Fibroblast of lung (primary cell): ENCODE data around the gene FAM168B. TPM values are rescaled to one million over a fixed set of nuclear protein-coding genes. Genes with fewer than 3 reads are reported as not detected.

Experiments used
- DNase-seq, 2 donors: peaks; one replicate each; pipeline versions ENCODE4 v3.0.0 to v3.0.0-alpha.2; 2010; ENCODE audit warnings: low read depth in 2 of 2
- H2AFZ ChIP-seq: 2 replicates; pipeline ENCODE4 v1.5.1; 2012; ENCODE audit warnings: low read length, control low read depth, inconsistent platforms
- H3K27ac ChIP-seq: 2 replicates; pipeline ENCODE4 v1.5.1; 2011; ENCODE audit warnings: low read length, control low read depth; ENCODE audit not compliant: insufficient read depth
- H3K27me3 ChIP-seq: 2 replicates; pipeline ENCODE4 v1.5.1; 2011; ENCODE audit warnings: mild to moderate bottlenecking, low read length; ENCODE audit not compliant: control insufficient read depth, insufficient read depth
- H3K36me3 ChIP-seq: 2 replicates; pipeline ENCODE4 v1.5.1; 2011; ENCODE audit warnings: low read length; ENCODE audit not compliant: control insufficient read depth, insufficient read depth
- H3K4me1 ChIP-seq: 2 replicates; pipeline ENCODE4 v1.5.1; 2011; ENCODE audit warnings: low read length; ENCODE audit not compliant: control insufficient read depth, insufficient read depth; ENCODE audit errors: extremely low read depth
- H3K4me2 ChIP-seq: 2 replicates; pipeline ENCODE4 v1.5.1; 2011; ENCODE audit warnings: low read length, control low read depth; ENCODE audit not compliant: insufficient read depth; ENCODE audit errors: extremely low read depth
- H3K4me3 ChIP-seq, 4 experiments: fragments of 200-600 bp in 1 of 4; sonication (generic) in 1 of 4; replicated peaks in 1 of 4; 2 replicates each; pipeline ENCODE4 v1.5.1; 2011 to 2016; ENCODE audit warnings: low read length in 4 of 4, low read depth in 3 of 4, mild to moderate bottlenecking in 3 of 4, control low read depth in 2 of 4, inconsistent platforms in 1 of 4, mixed read lengths in 1 of 4; ENCODE audit not compliant: insufficient read depth in 1 of 4; ENCODE audit errors: control extremely low read depth in 1 of 4
- H3K79me2 ChIP-seq: 2 replicates; pipeline ENCODE4 v1.5.1; 2012; ENCODE audit warnings: mild to moderate bottlenecking, low read length, inconsistent platforms; ENCODE audit not compliant: control insufficient read depth, insufficient read depth
- H3K9ac ChIP-seq: 2 replicates; pipeline ENCODE4 v1.5.1; 2011; ENCODE audit warnings: mild to moderate bottlenecking, low read length, control low read depth; ENCODE audit not compliant: insufficient read depth
- H3K9me3 ChIP-seq: 2 replicates; pipeline ENCODE4 v1.5.1; 2012; ENCODE audit warnings: low read depth, low read length; ENCODE audit not compliant: control insufficient read depth, insufficient read depth
- H4K20me1 ChIP-seq: 2 replicates; pipeline ENCODE4 v1.5.1; 2011; ENCODE audit warnings: low read length; ENCODE audit not compliant: control insufficient read depth, insufficient read depth; ENCODE audit errors: extremely low read depth
- EZH2 ChIP-seq: IDR thresholded peaks from 2 replicates; pipeline ENCODE4 v1.5.1; 2012; ENCODE audit warnings: low read length, control low read depth, mild to moderate bottlenecking; ENCODE audit errors: missing control alignments
- polyA plus RNA-seq, 2 donors: library from polyadenylated mRNA; depleted of rRNA in 1 of 2; stranded (reverse) in 1 of 2; unstranded in 1 of 2; fragments of >200 nt; gene quantifications; 2 replicates each; pipeline ENCODE4 v1.2.1, GENCODE V29; 2011 to 2012; ENCODE audit warnings: missing spikeins in 1 of 2
- total RNA-seq: library from RNA; depleted of rRNA; stranded (reverse); fragments of >200 nt; gene quantifications from 2 replicates; pipeline ENCODE4 v1.2.1, GENCODE V29; 2014
- TF ChIP-seq, protein P1 (sequence below), 2 donors: IDR thresholded peaks in 1 of 2; conservative IDR thresholded peaks in 1 of 2; 1 replicate in 1 of 2; 2 replicates in 1 of 2; pipeline ENCODE4 v1.5.1; 2011 to 2012; ENCODE audit warnings: low read length in 2 of 2, control low read depth in 1 of 2, inconsistent platforms in 1 of 2, low read depth in 1 of 2, mild to moderate bottlenecking in 1 of 2

FAM168B gene
- total and polyA plus RNA-seq, 2 donors (not counting 1 experiment from before 2014, with no cell fraction given), result 71.2 to 87.8 TPM

DNA sequence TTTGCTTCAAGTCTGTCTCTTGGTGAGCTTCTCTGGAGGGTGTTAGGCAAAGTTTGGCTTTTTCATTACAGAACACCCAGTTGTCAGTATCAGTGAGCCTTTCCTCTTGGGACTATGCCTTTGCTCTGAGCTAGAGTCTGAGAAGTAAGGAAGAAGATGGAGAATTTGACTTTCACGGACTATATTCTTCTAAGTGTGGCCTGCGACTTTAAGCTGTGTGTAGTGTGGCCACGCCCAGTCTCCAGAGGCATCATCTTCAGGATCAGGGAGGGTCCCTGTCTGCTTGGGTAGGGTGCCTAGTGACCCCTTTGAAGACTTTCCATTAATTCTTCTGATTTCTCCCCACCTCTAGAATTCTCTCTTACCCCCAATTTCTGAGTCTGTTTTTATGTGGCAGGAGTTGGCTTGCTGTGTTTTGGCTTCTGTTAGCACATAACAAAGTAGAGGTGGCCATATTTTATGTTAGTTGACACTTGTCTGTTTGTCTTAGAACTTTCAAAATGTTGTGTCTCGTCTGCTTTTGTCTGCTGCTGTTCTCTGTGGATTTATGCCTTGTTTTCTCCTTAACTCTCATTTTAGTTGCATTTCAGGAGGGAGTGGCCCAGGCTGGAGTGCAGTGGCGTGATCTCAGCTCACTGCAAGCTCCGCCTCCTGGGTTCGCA, 20.4 kb upstream of the FAM168B start:
- H3K4me3 ChIP-seq, result no peak overlapping the region
- no peak overlapping the region for H3K27ac ChIP-seq
- H3K4me1 ChIP-seq, result no peaks in the 10 kb centered on the region
- H3K9me3 ChIP-seq, result no peaks in the 10 kb centered on the region
- H4K20me1 ChIP-seq, result no peaks in the 10 kb centered on the region
- H3K36me3 ChIP-seq, result no peaks in the 10 kb centered on the region
- DNase-seq, result no peak
- no peak overlapping the region for H3K4me2 ChIP-seq
- TF ChIP-seq, protein P1, sequence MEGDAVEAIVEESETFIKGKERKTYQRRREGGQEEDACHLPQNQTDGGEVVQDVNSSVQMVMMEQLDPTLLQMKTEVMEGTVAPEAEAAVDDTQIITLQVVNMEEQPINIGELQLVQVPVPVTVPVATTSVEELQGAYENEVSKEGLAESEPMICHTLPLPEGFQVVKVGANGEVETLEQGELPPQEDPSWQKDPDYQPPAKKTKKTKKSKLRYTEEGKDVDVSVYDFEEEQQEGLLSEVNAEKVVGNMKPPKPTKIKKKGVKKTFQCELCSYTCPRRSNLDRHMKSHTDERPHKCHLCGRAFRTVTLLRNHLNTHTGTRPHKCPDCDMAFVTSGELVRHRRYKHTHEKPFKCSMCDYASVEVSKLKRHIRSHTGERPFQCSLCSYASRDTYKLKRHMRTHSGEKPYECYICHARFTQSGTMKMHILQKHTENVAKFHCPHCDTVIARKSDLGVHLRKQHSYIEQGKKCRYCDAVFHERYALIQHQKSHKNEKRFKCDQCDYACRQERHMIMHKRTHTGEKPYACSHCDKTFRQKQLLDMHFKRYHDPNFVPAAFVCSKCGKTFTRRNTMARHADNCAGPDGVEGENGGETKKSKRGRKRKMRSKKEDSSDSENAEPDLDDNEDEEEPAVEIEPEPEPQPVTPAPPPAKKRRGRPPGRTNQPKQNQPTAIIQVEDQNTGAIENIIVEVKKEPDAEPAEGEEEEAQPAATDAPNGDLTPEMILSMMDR (conservative IDR thresholded peaks at IDR 0.05 in 1 of 2, IDR thresholded peaks at IDR 0.05 in 1 of 2; ENCODE audit: low read depth in 1 of 2, low read length in 2 of 2), result no peak
- H3K9ac ChIP-seq, result no peak overlapping the region
- H3K79me2 ChIP-seq, result peaks cover 79% of the 10 kb centered on the region
- no peak overlapping the region for H2AFZ ChIP-seq
- H3K27me3 ChIP-seq, result no peaks in the 10 kb centered on the region

DNA sequence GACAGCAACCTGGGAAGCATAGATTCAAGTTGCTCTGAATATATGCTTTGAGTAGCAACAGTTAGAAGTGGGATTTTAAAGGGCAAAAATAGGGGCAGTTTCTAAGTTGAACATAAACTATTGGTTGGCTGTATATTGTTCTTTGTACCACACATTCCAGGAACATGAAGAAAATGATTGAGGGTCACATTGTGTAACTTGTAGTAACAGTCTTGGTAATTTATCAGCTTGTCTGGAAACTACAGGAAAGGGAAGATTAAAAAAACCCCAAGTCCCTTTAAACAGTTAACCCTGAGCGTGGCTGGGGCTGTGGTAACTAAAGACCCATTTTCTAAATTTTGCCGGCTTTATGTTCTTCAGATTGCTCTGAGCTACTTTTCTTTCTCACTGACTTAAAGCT, 19.3 kb upstream of the FAM168B start:
- H3K9me3 ChIP-seq, result no peaks in the 10 kb centered on the region
- DNase-seq, result peak; percentile 22 to 26
- H3K27me3 ChIP-seq, result no peaks in the 10 kb centered on the region
- no peaks in the 10 kb centered on the region for H3K4me1 ChIP-seq
- no peaks in the 10 kb centered on the region for H3K36me3 ChIP-seq
- no peak overlapping the region for H3K27ac ChIP-seq
- H3K79me2 ChIP-seq, result peaks cover 81% of the 10 kb centered on the region
- H2AFZ ChIP-seq, result no peak overlapping the region
- H3K9ac ChIP-seq, result no peak overlapping the region
- no peak overlapping the region for H3K4me3 ChIP-seq
- TF ChIP-seq, protein P1 (conservative IDR thresholded peaks at IDR 0.05 in 1 of 2, IDR thresholded peaks at IDR 0.05 in 1 of 2; ENCODE audit: low read depth in 1 of 2, low read length in 2 of 2), result no peak
- no peak for TF ChIP-seq EZH2
- no peak overlapping the region for H3K4me2 ChIP-seq
- H4K20me1 ChIP-seq, result no peaks in the 10 kb centered on the region

DNA sequence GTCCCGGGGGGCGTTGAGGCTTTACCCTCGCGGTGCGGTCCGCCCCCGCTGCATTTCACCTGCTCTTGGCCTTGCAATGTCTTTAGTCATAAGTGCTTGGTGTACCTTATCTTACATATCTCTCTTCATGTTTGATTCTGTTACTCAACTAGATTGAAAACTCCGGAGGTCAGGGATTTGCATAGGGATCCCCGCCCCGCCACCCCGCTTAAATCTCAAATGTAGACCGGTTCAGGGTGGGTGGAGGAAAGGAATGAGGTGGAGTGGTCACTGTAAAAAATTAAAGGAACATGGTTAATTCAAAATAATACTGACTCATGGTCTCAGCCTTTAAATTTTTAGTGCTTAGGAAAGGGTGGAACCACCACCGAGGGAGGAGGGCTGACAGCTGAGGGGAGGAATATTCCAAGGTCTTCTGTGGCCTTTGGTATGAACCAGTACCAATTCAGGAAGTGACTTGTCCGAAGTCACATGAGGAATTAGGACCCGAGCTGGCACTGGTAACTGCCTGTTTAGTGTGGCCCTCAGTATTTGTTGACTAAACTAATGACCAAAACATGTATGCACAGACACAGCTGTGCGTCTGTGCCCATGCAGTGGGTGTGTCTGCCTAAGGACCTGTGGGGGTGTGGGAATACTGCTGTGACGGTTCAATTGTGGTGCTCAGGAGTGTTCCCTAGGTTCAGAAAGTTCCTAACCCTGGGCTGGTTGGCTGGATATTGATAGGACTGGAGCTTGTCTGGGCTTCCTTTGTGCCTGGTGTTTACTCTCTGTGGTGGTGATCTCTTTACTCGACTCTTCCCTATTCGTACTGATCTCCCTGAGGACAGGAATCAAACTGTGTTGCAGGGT, 12.9 kb upstream of the FAM168B start:
- Histone ChIP-seq H3K36me3 (no peaks in the 10 kb centered on the region), H3K27ac (peak overlapping the region; percentile 85), H3K9me3 (no peaks in the 10 kb centered on the region), H2AFZ (peak overlapping the region; percentile 3), H4K20me1 (no peaks in the 10 kb centered on the region), H3K4me1 (peaks cover 9% of the 10 kb centered on the region), H3K4me2 (peak overlapping the region; percentile 98), H3K9ac (peak overlapping the region; percentile 93), H3K27me3 (no peaks in the 10 kb centered on the region), H3K4me3 (peak overlapping the region; percentile 74 to 97 (median 90)), H3K79me2 (peaks cover 59% of the 10 kb centered on the region)
- TF ChIP-seq, protein P1 (conservative IDR thresholded peaks at IDR 0.05 in 1 of 2, IDR thresholded peaks at IDR 0.05 in 1 of 2; ENCODE audit: low read depth in 1 of 2, low read length in 2 of 2), result no peak
- TF ChIP-seq EZH2, result no peak
- peak; percentile 33 to 52 for DNase-seq
